Smooth muscle cell (in vitro differentiated cells): Measurements from ENCODE around the gene PHKG1. TPM values are rescaled to one million over a fixed set of nuclear protein-coding genes. Genes with fewer than 3 reads are reported as not detected.
"Not testable (repeated sequence)": the region's sequence is repeated elsewhere in the genome, so short reads cannot be mapped to it uniquely, and the experiment has no call there.

Experiments
- DNase-seq: peaks from one replicate; lab custom pipeline; 2025; ENCODE audit not compliant: unreplicated experiment; lab: John Stamatoyannopoulos, UW
- H2AFZ ChIP-seq: fragments of 200-600 bp; sonication (generic); 2 replicates; pipeline ENCODE4 v1.6.0; 2016; ENCODE audit warnings: antibody characterized with exemption, low read depth, mild to moderate bottlenecking
- H3F3A ChIP-seq: fragments of 200-600 bp; sonication (generic); 2 replicates; pipeline ENCODE4 v1.6.0; 2017; ENCODE audit warnings: antibody characterized with exemption, low read depth
- H3K27ac ChIP-seq: fragments of 200-600 bp; sonication (generic); 2 replicates; pipeline ENCODE4 v1.5.1; 2016; ENCODE audit warnings: low read depth, mild to moderate bottlenecking
- H3K27me3 ChIP-seq: fragments of 200-600 bp; sonication (generic); 2 replicates; pipeline ENCODE4 v1.6.1; 2016; ENCODE audit warnings: low read depth, mild to moderate bottlenecking
- H3K36me3 ChIP-seq: fragments of 200-600 bp; sonication (generic); 2 replicates; pipeline ENCODE4 v1.5.1; 2016; ENCODE audit warnings: low read depth
- H3K4me1 ChIP-seq: fragments of 200-600 bp; sonication (generic); 2 replicates; pipeline ENCODE4 v1.5.1; 2016; ENCODE audit warnings: low read depth
- H3K4me2 ChIP-seq: fragments of 200-600 bp; sonication (generic); 2 replicates; pipeline ENCODE4 v1.6.0; 2016; ENCODE audit warnings: mild to moderate bottlenecking
- H3K4me3 ChIP-seq: fragments of 200-600 bp; sonication (generic); 2 replicates; pipeline ENCODE4 v1.5.1; 2016; ENCODE audit warnings: mild to moderate bottlenecking
- H3K79me2 ChIP-seq: fragments of 200-600 bp; sonication (generic); 2 replicates; pipeline ENCODE4 v1.6.0; 2016; ENCODE audit warnings: low read depth, mild to moderate bottlenecking
- H3K9ac ChIP-seq: fragments of 200-600 bp; sonication (generic); 2 replicates; pipeline ENCODE4 v1.6.0; 2016; ENCODE audit warnings: low read depth
- H3K9me3 ChIP-seq: fragments of 200-600 bp; sonication (generic); replicated peaks from 2 replicates; pipeline ENCODE4 v1.5.1; 2016; ENCODE audit warnings: low read depth
- H4K20me1 ChIP-seq: fragments of 200-600 bp; sonication (generic); 2 replicates; pipeline ENCODE4 v1.6.0; 2016; ENCODE audit warnings: low read depth
- WGBS: methylation state at CpG from one replicate; pipeline ENCODE4 v1.1.7; 2016; ENCODE audit warnings: low lambda C conversion rate; 5-methylcytosine and 5-hydroxymethylcytosine counted together
- polyA plus RNA-seq: library from polyadenylated mRNA; unstranded; fragments of >200 nt; fragmentation: Nextera tagmentation; extraction: Ambion mirVana; gene quantifications from 2 replicates; pipeline ENCODE4 v1.2.1, GENCODE V29; 2016
- total RNA-seq: library from RNA; depleted of rRNA; stranded (reverse); fragments of >200 nt; gene quantifications from 2 replicates; pipeline ENCODE4 v1.2.3, GENCODE V29; 2014
- TF ChIP-seq, protein P1 (sequence below): fragments of 200-600 bp; sonication (generic); IDR thresholded peaks from 2 replicates; pipeline ENCODE4 v1.5.1; 2017; ENCODE audit warnings: borderline replicate concordance, mild to moderate bottlenecking, antibody characterized with exemption; ENCODE audit not compliant: insufficient read depth, poor library complexity, severe bottlenecking

PHKG1 gene
- total and polyA plus RNA-seq, 2 experiments from 2014 or later = 0.26 TPM; not detected in 1

DNA sequence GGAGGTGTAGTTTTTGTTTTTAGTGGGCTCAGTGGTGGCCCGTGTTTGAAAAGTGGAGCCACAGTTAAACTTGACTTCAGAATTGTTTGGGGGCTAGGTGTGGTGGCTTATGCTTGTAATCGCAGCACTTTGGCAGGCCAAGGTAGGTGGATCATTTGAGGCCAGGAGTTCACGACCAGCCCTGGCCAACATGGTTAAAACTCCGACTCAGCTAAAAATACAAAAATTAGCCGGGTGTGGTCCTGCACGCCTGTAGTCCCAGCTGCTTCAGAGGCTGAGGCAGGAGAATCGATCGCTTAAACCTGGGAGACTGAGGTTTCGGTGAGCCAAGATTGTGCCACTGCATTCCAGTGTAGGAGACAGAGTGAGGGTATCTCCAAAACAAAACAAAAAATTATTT, 39.4 kb downstream of the PHKG1 start:
- TF ChIP-seq, protein P1, sequence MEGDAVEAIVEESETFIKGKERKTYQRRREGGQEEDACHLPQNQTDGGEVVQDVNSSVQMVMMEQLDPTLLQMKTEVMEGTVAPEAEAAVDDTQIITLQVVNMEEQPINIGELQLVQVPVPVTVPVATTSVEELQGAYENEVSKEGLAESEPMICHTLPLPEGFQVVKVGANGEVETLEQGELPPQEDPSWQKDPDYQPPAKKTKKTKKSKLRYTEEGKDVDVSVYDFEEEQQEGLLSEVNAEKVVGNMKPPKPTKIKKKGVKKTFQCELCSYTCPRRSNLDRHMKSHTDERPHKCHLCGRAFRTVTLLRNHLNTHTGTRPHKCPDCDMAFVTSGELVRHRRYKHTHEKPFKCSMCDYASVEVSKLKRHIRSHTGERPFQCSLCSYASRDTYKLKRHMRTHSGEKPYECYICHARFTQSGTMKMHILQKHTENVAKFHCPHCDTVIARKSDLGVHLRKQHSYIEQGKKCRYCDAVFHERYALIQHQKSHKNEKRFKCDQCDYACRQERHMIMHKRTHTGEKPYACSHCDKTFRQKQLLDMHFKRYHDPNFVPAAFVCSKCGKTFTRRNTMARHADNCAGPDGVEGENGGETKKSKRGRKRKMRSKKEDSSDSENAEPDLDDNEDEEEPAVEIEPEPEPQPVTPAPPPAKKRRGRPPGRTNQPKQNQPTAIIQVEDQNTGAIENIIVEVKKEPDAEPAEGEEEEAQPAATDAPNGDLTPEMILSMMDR = no peak
- H3K79me2 ChIP-seq = peaks cover 46% of the 10 kb centered on the region

DNA sequence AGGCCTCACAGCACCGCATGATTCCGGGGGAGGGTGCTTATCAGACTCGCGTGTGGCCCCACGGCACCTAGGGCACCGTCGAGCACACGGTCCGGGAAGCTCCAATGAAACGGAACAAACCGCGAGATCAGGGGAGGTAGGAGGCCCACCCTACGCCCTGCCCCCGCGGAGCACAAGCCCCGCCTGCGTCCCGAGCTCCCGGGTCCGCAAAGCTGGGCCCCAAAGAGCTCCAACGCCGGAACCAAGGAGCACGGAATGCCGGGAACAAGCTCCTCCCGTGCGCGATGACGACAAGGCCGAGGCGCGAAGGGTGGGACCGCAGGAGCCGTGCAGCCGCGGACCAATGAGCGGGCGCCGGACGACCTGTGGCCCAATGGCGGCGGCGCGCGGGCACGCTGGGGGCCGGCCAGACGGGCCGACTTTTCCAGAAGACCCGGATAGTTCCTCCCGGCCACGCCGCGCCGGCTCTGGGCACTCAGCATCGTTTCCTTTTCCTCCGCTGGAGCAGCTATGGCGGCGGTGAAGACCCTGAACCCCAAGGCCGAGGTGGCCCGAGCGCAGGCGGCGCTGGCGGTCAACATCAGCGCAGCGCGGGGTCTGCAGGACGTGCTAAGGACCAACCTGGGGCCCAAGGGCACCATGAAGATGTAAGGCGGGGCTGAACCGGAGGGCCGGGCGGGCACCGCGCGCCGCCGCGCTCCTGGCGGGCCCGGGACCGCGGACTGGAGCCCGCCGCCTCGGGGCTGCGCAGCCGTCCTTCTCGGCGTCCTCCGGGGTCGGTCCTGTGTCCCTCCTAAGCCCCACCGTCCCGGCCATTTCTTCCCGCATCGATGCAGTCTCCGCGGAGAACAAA, 41.2 kb downstream of the PHKG1 start, which contains the start of the genes CCT6A and PSPH:
Gene CCT6A (plus strand): TSS at position 427 of the 853 bp plus-strand sequence. CDS start 84 bp downstream, at position 511.
Gene PSPH (minus strand): TSS at position 106 of the 853 bp plus-strand sequence. CDS start 30,232 bp downstream, outside the sequence.
- H3K4me2 ChIP-seq = peak within 1 kb of the TSS; percentile 99
- H3K9ac ChIP-seq = peak within 1 kb of the TSS; percentile 89
- peaks cover 6% of the 10 kb centered on the region for H3K36me3 ChIP-seq
- H3K4me1 ChIP-seq = peaks cover 14% of the 10 kb centered on the region
- H3K4me3 ChIP-seq = peak within 1 kb of the TSS; percentile 95
- peak within 1 kb of the TSS; percentile 94 for H2AFZ ChIP-seq
- H3K9me3 ChIP-seq = no peaks in the 10 kb centered on the region
- peak within 1 kb of the TSS; percentile 83 for H3K27ac ChIP-seq
- WGBS = under 1% methylated on average over 74 of the region's 97 CpGs
- no peaks in the 10 kb centered on the region for H4K20me1 ChIP-seq
- H3F3A ChIP-seq = peaks cover 19% of the 10 kb centered on the region
- H3K79me2 ChIP-seq = peaks cover 40% of the 10 kb centered on the region
- DNase-seq = peak; percentile 86
- no peaks in the 10 kb centered on the region for H3K27me3 ChIP-seq
- TF ChIP-seq, protein P1 = no peak

More for the DNA sequence above, 39.4 kb downstream of the PHKG1 start:
- Histone ChIP-seq H3K4me1 (peaks cover 14% of the 10 kb centered on the region), H3K4me3 (peak overlapping the region; percentile 95), H4K20me1 (no peaks in the 10 kb centered on the region), H3K27me3 (no peaks in the 10 kb centered on the region), H3F3A (peaks cover 4% of the 10 kb centered on the region), H3K36me3 (peaks cover 6% of the 10 kb centered on the region), H3K4me2 (no peak overlapping the region), H2AFZ (no peak overlapping the region), H3K9me3 (no peaks in the 10 kb centered on the region), H3K9ac (no peak overlapping the region), H3K27ac (no peak overlapping the region)
- DNase-seq = no peak
- 84% methylated on average over 9 of the region's 9 CpGs for WGBS

DNA sequence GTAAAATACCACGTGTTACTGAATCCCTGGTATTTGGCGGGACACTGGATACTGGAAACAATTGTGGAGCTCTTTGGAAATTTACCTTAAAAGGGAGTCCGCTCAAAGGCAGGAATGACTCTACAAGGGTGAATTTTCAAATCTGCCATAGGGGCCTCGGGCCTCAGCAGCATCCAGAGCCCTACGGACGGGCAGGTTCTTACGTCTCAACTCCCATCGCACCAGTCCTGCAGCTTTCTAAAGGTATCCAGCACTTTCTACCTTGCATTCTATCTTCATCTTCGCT, 41.8 kb downstream of the PHKG1 start:
- peak overlapping the region; percentile 83 for H3K27ac ChIP-seq
- H4K20me1 ChIP-seq = no peaks in the 10 kb centered on the region
- H3K27me3 ChIP-seq = no peaks in the 10 kb centered on the region
- peak overlapping the region; percentile 95 for H3K4me2 ChIP-seq
- peaks cover 19% of the 10 kb centered on the region for H3F3A ChIP-seq
- peaks cover 2% of the 10 kb centered on the region for H3K36me3 ChIP-seq
- H3K9ac ChIP-seq = peak overlapping the region; percentile 71
- peak overlapping the region; percentile 94 for H2AFZ ChIP-seq
- peaks cover 14% of the 10 kb centered on the region for H3K4me1 ChIP-seq
- peaks cover 40% of the 10 kb centered on the region for H3K79me2 ChIP-seq
- no peaks in the 10 kb centered on the region for H3K9me3 ChIP-seq
- peak overlapping the region; percentile 95 for H3K4me3 ChIP-seq
- TF ChIP-seq, protein P1 = no peak
- WGBS = 1% methylated on average over 9 of the region's 9 CpGs
- DNase-seq = no peak

DNA sequence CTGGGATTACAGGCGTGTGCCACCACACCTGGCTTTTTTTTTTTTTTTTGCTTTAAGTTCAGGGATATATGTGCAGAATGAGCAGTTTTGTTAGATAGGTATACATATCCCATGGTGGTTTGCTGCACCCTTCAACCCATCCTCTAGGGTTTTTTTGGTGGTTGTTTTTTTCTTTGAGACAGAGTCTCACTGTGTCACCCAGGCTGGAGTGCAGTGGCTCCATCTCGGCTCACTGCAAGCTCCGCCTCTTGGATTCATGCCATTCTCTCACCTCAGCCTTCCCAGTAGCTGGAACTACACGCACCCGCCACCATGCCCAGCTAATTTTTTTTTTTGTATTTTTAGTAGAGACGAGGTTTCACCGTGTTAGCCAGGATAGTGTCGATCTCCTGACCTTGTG, 44.0 kb downstream of the PHKG1 start:
- peaks cover 14% of the 10 kb centered on the region for H3K4me1 ChIP-seq
- H3K27ac ChIP-seq = peak overlapping the region; percentile 79
- H4K20me1 ChIP-seq, H3K9ac ChIP-seq, DNase-seq, H3K4me3 ChIP-seq, H3K27me3 ChIP-seq, H3K9me3 ChIP-seq, H3K36me3 ChIP-seq, H2AFZ ChIP-seq: not testable (repeated sequence)
- peaks cover 30% of the 10 kb centered on the region for H3K79me2 ChIP-seq
- WGBS = 65% methylated on average over 8 of the region's 8 CpGs
- peaks cover 16% of the 10 kb centered on the region for H3F3A ChIP-seq
- peak overlapping the region; percentile 11 for H3K4me2 ChIP-seq
